Gastrocnemius medialis (tissue), 4 donors: ENCODE data around the gene LRRFIP1. TPM values are rescaled to one million over a fixed set of nuclear protein-coding genes. Genes with fewer than 3 reads are reported as not detected.
A peak's percentile ranks its signal among the peaks of the same experiment; 100 is the strongest.

Experiments used
- ATAC-seq, 2 donors: fragments of 150-250 bp; one replicate each; pipeline ENCODE4 v1.9.1; 2016
- DNase-seq, 2 donors: peaks; one replicate each; pipeline ENCODE4 v3.0.0-alpha.2; 2019
- H3K27ac ChIP-seq, 4 donors: fragments of 200-600 bp; sonication (generic); 1 replicate in 1 of 4; 2 replicates in 3 of 4; pipeline ENCODE4 v1.5.1; 2016 to 2018; ENCODE audit warnings: mild to moderate bottlenecking in 2 of 4, moderate library complexity in 1 of 4
- H3K27me3 ChIP-seq, 3 donors: fragments of 200-600 bp; sonication (generic) in 2 of 3; 1 replicate in 1 of 3; 2 replicates in 2 of 3; pipeline versions ENCODE4 v1.5.1 to v1.6.0; 2016 to 2019; ENCODE audit warnings: mild to moderate bottlenecking in 1 of 3, moderate library complexity in 1 of 3
- H3K36me3 ChIP-seq, 2 donors: fragments of 200-600 bp; sonication (generic) in 1 of 2; one replicate each; pipeline ENCODE4 v1.5.1; 2017 to 2018
- H3K4me1 ChIP-seq, 2 donors: fragments of 200-600 bp; sonication (generic) in 1 of 2; one replicate each; pipeline ENCODE4 v1.5.1; 2016 to 2017; ENCODE audit warnings: mild to moderate bottlenecking in 2 of 2
- H3K4me3 ChIP-seq, 4 donors: fragments of 200-600 bp; sonication (generic) in 3 of 4; 1 replicate in 1 of 4; 2 replicates in 3 of 4; pipeline ENCODE4 v1.5.1; 2016 to 2019; ENCODE audit warnings: mild to moderate bottlenecking in 2 of 4
- H3K9me3 ChIP-seq, 3 donors: fragments of 200-600 bp; sonication (generic) in 2 of 3; 1 replicate in 1 of 3; 2 replicates in 2 of 3; pipeline ENCODE4 v1.5.1; 2016 to 2019
- POLR2A ChIP-seq, 2 donors: fragments of 450-650 bp; IDR thresholded peaks; one replicate each; pipeline ENCODE4 v1.6.1; 2017; ENCODE audit warnings: antibody characterized with exemption in 2 of 2, mild to moderate bottlenecking in 2 of 2, moderate library complexity in 2 of 2
- in situ Hi-C, 4 donors: fragments of 200-750 bp; cut with MboI; loops; one replicate each; pipeline versions ENCODE4 v1.15.0 to v1.8.0; 2017; ENCODE audit warnings: low sequenced_read_pairs in 4 of 4
- intact Hi-C: fragments of 100-400 bp; cut with DNase I; formaldehyde crosslinking; loops from one replicate; pipeline ENCODE4 v1.15.1; 2023; ENCODE audit warnings: low total_unique reads
- total RNA-seq, 4 donors: library from RNA; depleted of rRNA; stranded (reverse); fragments of >200 nt; gene quantifications; one replicate each; pipeline versions ENCODE4 v1.1.0 to v1.2.3, GENCODE V29; 2016
- TF ChIP-seq, protein P1 (sequence below), 5 experiments: fragments of 450-650 bp in 3 of 5; fragments of 200-600 bp in 2 of 5; sonication (generic) in 2 of 5; IDR thresholded peaks in 4 of 5; conservative IDR thresholded peaks in 1 of 5; 1 replicate in 4 of 5; 2 replicates in 1 of 5; pipeline ENCODE4 v1.5.1; 2016 to 2019; ENCODE audit warnings: antibody characterized with exemption in 5 of 5, mild to moderate bottlenecking in 3 of 5, moderate library complexity in 3 of 5

Gene LRRFIP1
- total RNA-seq, 4 donors from 2014 or later, result 37.9 to 74.1 (median 54.0) TPM

GRCh38 chr2:237588044-237588696 is 39.2 kb upstream of the LRRFIP1 start:
- in situ Hi-C loops (loop anchor here in 2 of 4 donors (5.0 to 10.0 kb wide), 2 partner anchors 89 to 157 kb away; no protein-coding TSS in a partner anchor), intact Hi-C loops (no loop called here)
- H3K27me3 ChIP-seq, result no peaks in the 10 kb centered on the region
- ATAC-seq (no peak), DNase-seq (no peak)
- no peak overlapping the region for H3K27ac ChIP-seq
- TF ChIP-seq, protein P1, sequence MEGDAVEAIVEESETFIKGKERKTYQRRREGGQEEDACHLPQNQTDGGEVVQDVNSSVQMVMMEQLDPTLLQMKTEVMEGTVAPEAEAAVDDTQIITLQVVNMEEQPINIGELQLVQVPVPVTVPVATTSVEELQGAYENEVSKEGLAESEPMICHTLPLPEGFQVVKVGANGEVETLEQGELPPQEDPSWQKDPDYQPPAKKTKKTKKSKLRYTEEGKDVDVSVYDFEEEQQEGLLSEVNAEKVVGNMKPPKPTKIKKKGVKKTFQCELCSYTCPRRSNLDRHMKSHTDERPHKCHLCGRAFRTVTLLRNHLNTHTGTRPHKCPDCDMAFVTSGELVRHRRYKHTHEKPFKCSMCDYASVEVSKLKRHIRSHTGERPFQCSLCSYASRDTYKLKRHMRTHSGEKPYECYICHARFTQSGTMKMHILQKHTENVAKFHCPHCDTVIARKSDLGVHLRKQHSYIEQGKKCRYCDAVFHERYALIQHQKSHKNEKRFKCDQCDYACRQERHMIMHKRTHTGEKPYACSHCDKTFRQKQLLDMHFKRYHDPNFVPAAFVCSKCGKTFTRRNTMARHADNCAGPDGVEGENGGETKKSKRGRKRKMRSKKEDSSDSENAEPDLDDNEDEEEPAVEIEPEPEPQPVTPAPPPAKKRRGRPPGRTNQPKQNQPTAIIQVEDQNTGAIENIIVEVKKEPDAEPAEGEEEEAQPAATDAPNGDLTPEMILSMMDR (IDR thresholded peaks at IDR 0.05 in 4 of 5, conservative IDR thresholded peaks at IDR 0.05 in 1 of 5), result no peak
- TF ChIP-seq POLR2A (IDR thresholded peaks at IDR 0.05), result no peak
- H3K4me3 ChIP-seq, result no peak overlapping the region
- no peaks in the 10 kb centered on the region for H3K36me3 ChIP-seq
- H3K9me3 ChIP-seq, result no peaks in the 10 kb centered on the region
- H3K4me1 ChIP-seq, result peaks cover 4 to 5% of the 10 kb centered on the region in 2 donors

DNA sequence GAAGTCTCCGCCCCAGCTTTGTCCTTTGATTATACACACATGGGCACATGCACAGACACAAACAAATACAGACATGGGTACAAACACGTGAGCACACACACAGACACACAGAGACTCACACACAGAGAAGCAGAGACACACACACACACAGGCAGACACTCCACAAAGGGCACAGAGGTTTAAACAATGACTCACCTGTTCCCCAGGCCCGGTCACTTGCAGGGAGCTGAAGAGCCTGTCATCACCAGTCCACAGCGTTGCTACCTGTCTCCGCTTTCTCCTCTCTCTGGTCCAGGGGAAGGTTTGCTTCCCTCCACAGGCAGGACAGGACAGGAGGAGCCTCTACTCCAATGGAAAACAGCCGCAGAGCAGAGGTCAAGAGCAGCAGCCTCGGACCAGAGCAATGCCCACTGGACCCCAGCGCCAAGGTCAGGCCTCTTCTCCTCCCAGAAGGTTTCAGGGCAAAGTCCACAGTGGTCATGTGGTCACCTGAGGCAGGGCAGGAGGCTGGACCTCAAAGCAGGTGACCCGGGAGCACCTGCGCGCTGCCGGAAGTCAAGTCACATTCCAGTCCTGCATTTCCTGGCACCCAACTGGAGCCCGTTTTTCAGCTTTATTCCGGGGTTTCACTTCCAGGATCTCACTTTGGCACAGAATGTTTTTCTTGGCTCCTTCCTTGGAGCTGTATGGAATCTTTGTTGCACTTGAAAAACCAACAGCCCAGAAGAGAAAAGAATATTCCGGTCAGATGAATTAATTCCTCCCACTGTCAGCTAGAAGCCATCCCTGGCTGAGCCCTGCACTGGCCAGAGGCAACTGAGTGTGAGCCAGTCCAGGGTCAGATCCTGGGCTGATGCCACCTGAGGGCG is 36.9 kb upstream of the LRRFIP1 start, which contains the start of gene RAB17:
Gene RAB17, minus strand, starts transcription at position 463 of the 869 bp plus-strand sequence. CDS start 4,580 bp downstream, outside the sequence.
- intact Hi-C loops (no loop called here), in situ Hi-C loops (loop anchor here in 1 of 4 donors (10.0 kb wide), 2 partner anchors 64 to 154 kb away; no protein-coding TSS in a partner anchor)
- DNase-seq, result peak in 1 of 2 donors; percentile 46
- TF ChIP-seq, protein P1 (IDR thresholded peaks at IDR 0.05 in 4 of 5, conservative IDR thresholded peaks at IDR 0.05 in 1 of 5), result no peak
- TF ChIP-seq POLR2A (IDR thresholded peaks at IDR 0.05), result no peak
- no peaks in the 10 kb centered on the region for H3K27me3 ChIP-seq
- no peaks in the 10 kb centered on the region for H3K9me3 ChIP-seq
- peak; percentile 31 to 77 for ATAC-seq
- H3K36me3 ChIP-seq, result no peaks in the 10 kb centered on the region
- no peak within 1 kb of the TSS for H3K4me3 ChIP-seq
- H3K4me1 ChIP-seq, result peaks cover 14 to 15% of the 10 kb centered on the region in 2 donors
- H3K27ac ChIP-seq, result no peak within 1 kb of the TSS

DNA sequence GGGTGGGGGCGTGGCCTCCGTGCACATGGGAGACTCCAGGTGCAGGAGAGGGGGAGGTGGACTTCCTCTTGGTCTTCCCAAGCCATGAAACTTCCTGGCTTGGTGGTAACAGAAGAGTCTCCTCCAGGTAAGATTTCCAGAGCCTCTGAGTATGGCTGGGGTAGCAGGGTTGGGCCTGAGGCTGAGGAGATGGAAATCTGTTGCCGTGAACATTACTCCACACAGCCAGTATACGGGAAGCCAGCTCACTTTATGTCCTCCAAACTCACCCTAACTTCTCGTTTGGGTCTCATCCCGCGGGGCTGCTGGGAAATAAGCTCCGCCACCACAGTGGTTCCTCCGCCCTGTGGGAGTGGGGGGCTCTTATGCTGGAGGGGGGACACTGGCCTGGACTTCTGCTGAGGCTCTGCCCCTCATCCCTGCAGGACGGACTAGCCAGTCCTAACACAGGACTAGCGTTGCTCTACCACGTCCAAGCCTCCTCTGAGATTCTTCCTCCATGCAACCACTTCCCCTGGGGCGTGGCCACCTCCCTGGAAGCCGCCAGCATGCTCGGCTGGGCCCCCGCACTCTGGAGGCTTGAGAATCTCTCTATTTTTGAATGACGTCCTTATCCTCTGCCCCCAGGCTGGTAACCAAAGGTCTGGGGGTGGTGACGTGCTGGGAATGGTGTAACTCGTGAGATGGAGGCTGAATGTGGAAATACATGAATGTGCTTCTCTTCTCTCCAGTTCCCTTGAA is 36.1 kb upstream of the LRRFIP1 start:
- Histone ChIP-seq H3K36me3 (no peaks in the 10 kb centered on the region), H3K9me3 (no peaks in the 10 kb centered on the region), H3K4me1 (peaks cover 14 to 15% of the 10 kb centered on the region in 2 donors), H3K4me3 (no peak overlapping the region), H3K27ac (no peak overlapping the region), H3K27me3 (no peaks in the 10 kb centered on the region)
- ATAC-seq (no peak), DNase-seq (no peak)
- intact Hi-C loops (no loop called here), in situ Hi-C loops (loop anchor here in 1 of 4 donors (10.0 kb wide), 2 partner anchors 63 to 153 kb away; no protein-coding TSS in a partner anchor)
- no peak for TF ChIP-seq POLR2A (IDR thresholded peaks at IDR 0.05)
- TF ChIP-seq, protein P1 (IDR thresholded peaks at IDR 0.05 in 4 of 5, conservative IDR thresholded peaks at IDR 0.05 in 1 of 5), result no peak

- peaks cover 14 to 15% of the 10 kb centered on the region in 2 donors for H3K4me1 ChIP-seq
- intact Hi-C loops, result no loop called here
- DNase-seq (no peak), ATAC-seq (no peak)
- no peaks in the 10 kb centered on the region for H3K27me3 ChIP-seq
- TF ChIP-seq POLR2A (IDR thresholded peaks at IDR 0.05), result no peak
- TF ChIP-seq, protein P1 (IDR thresholded peaks at IDR 0.05 in 4 of 5, conservative IDR thresholded peaks at IDR 0.05 in 1 of 5), result no peak
- H3K27ac ChIP-seq, result no peak overlapping the region
- H3K36me3 ChIP-seq, result no peaks in the 10 kb centered on the region
- no peak overlapping the region for H3K4me3 ChIP-seq
- in situ Hi-C loops, result loop anchor here in 1 of 4 donors (10.0 kb wide), 2 partner anchors 62 to 152 kb away; no protein-coding TSS in a partner anchor
- H3K9me3 ChIP-seq, result no peaks in the 10 kb centered on the region
These were observed 34.9 kb upstream of the LRRFIP1 start for GRCh38 chr2:237592425-237592980.
